Keratinocyte (primary cell): ENCODE results near the gene NELL1. TPM values are rescaled to one million over a fixed set of nuclear protein-coding genes. Genes with fewer than 3 reads are reported as not detected.
A peak's percentile ranks its signal among the peaks of the same experiment; 100 is the strongest.

Experiments used
- DNase-seq: peaks from one replicate; pipeline ENCODE4 v3.0.0-alpha.2; 2011; ENCODE audit warnings: low read depth, missing footprints, low spot score
- FAIRE-seq: peaks from 2 replicates; lab custom pipeline; 2011; peaks lifted over from hg19 to GRCh38; lab: Jason Lieb, UNC
- H2AFZ ChIP-seq: 2 replicates; pipeline ENCODE4 v1.6.0; 2012; ENCODE audit warnings: low read length, control low read depth, inconsistent platforms; ENCODE audit not compliant: control insufficient read depth
- H3K27ac ChIP-seq: 2 replicates; pipeline ENCODE4 v1.5.1; 2011; ENCODE audit warnings: low read length; ENCODE audit not compliant: control insufficient read depth, insufficient read depth
- H3K27me3 ChIP-seq: 3 replicates; pipeline ENCODE4 v1.6.0; 2011; ENCODE audit warnings: low read length; ENCODE audit not compliant: control insufficient read depth, insufficient read depth; ENCODE audit errors: extremely low read depth
- H3K36me3 ChIP-seq, 2 experiments: 2 replicates in 1 of 2; 3 replicates in 1 of 2; pipeline ENCODE4 v1.5.1; 2011; ENCODE audit warnings: low read length in 2 of 2, mild to moderate bottlenecking in 1 of 2; ENCODE audit not compliant: control insufficient read depth in 2 of 2, insufficient read depth in 2 of 2; ENCODE audit errors: extremely low read depth in 1 of 2
- H3K4me1 ChIP-seq: 3 replicates; pipeline ENCODE4 v1.5.1; 2011; ENCODE audit warnings: low read length; ENCODE audit not compliant: control insufficient read depth, insufficient read depth; ENCODE audit errors: extremely low read depth
- H3K4me2 ChIP-seq: 3 replicates; pipeline ENCODE4 v1.6.0; 2011; ENCODE audit warnings: low read depth, low read length; ENCODE audit not compliant: control insufficient read depth, insufficient read depth; ENCODE audit errors: extremely low read depth
- H3K4me3 ChIP-seq, 3 experiments: fragments of 200-600 bp in 1 of 3; sonication (generic) in 1 of 3; 2 replicates in 2 of 3; 3 replicates in 1 of 3; pipeline ENCODE4 v1.5.1; 2011 to 2016; ENCODE audit warnings: low read length in 3 of 3, mild to moderate bottlenecking in 3 of 3, control low read depth in 2 of 3, inconsistent platforms in 1 of 3, low read depth in 1 of 3, mixed read lengths in 1 of 3, mixed run types in 1 of 3, moderate library complexity in 1 of 3; ENCODE audit not compliant: control insufficient read depth in 2 of 3, insufficient read depth in 2 of 3; ENCODE audit errors: extremely low read depth in 1 of 3
- H3K79me2 ChIP-seq: 2 replicates; pipeline ENCODE4 v1.6.0; 2012; ENCODE audit warnings: low read length; ENCODE audit not compliant: control insufficient read depth, insufficient read depth
- H3K9ac ChIP-seq: 3 replicates; pipeline ENCODE4 v1.6.0; 2011; ENCODE audit warnings: low read length; ENCODE audit not compliant: control insufficient read depth, insufficient read depth; ENCODE audit errors: extremely low read depth
- H3K9me1 ChIP-seq: 3 replicates; pipeline ENCODE4 v1.6.0; 2011; ENCODE audit warnings: low read length; ENCODE audit not compliant: control insufficient read depth, insufficient read depth; ENCODE audit errors: extremely low read depth
- H3K9me3 ChIP-seq: 2 replicates; pipeline ENCODE4 v1.5.1; 2012; ENCODE audit warnings: low read depth, low read length; ENCODE audit not compliant: control insufficient read depth
- H4K20me1 ChIP-seq: 3 replicates; pipeline ENCODE4 v1.6.0; 2011; ENCODE audit warnings: low read length; ENCODE audit not compliant: control insufficient read depth, insufficient read depth; ENCODE audit errors: extremely low read depth
- CTCF ChIP-seq, 3 experiments: IDR thresholded peaks in 1 of 3; conservative IDR thresholded peaks in 1 of 3; optimal IDR thresholded peaks in 1 of 3; 2 replicates in 2 of 3; 3 replicates in 1 of 3; pipeline versions ENCODE3 to v1.5.1; 2011; ENCODE audit warnings: low read length in 3 of 3, mild to moderate bottlenecking in 3 of 3, moderate library complexity in 2 of 3, control low read depth in 1 of 3, inconsistent platforms in 1 of 3; ENCODE audit not compliant: insufficient read depth in 2 of 3; ENCODE audit errors: extremely low read depth in 1 of 3
- EZH2 ChIP-seq: IDR thresholded peaks from one replicate; pipeline ENCODE4 v1.6.1; 2012; ENCODE audit warnings: inconsistent platforms, mild to moderate bottlenecking, low read length, moderate library complexity
- dilution Hi-C: fragments of 300-500 bp; cut with MboI; formaldehyde crosslinking; loops from one replicate; pipeline ENCODE4 v1.7.0; 2020; ENCODE audit warnings: low sequenced_read_pairs; ENCODE audit not compliant: extremely low pct_ligation_motif_present
- polyA plus RNA-seq, 5 experiments: library from polyadenylated mRNA; depleted of rRNA in 3 of 5; stranded (reverse) in 3 of 5; stranded (forward) in 1 of 5; unstranded in 1 of 5; fragments of >200 nt; gene quantifications; 1 replicate in 1 of 5; 2 replicates in 3 of 5; 3 replicates in 1 of 5; pipeline versions ENCODE4 v1.2.1 to v1.2.3, GENCODE V29; 2011 to 2012; ENCODE audit warnings: missing spikeins in 2 of 5, low read depth in 1 of 5, low replicate concordance in 1 of 5

Gene NELL1
- polyA plus RNA-seq, 1 donor (not counting 4 experiments of a cell fraction or from before 2014, with no cell fraction given) = not detected

GRCh38 chr11:21142007-21142406 is 472.6 kb downstream of the NELL1 start:
- no peak overlapping the region for H3K9ac ChIP-seq
- no peak overlapping the region for H2AFZ ChIP-seq
- DNase-seq = no peak
- no peaks in the 10 kb centered on the region for H3K79me2 ChIP-seq
- no peaks in the 10 kb centered on the region for H4K20me1 ChIP-seq
- H3K36me3 ChIP-seq = no peaks in the 10 kb centered on the region
- H3K9me1 ChIP-seq = no peaks in the 10 kb centered on the region
- FAIRE-seq = no peak
- no peaks in the 10 kb centered on the region for H3K4me1 ChIP-seq
- no peak overlapping the region for H3K4me3 ChIP-seq
- TF ChIP-seq EZH2 (no peak), CTCF (optimal IDR thresholded peaks at IDR 0.05 in 1 of 3, IDR thresholded peaks at IDR 0.05 in 1 of 3, conservative IDR thresholded peaks at IDR 0.05 in 1 of 3; ENCODE audit: extremely low read depth in 1 of 3, insufficient read depth in 2 of 3, low read length in 3 of 3) (peak; percentile 26 to 50 (median 42))
- H3K27ac ChIP-seq = no peak overlapping the region
- dilution Hi-C loops = no loop called here
- no peaks in the 10 kb centered on the region for H3K9me3 ChIP-seq
- H3K4me2 ChIP-seq = no peak overlapping the region
- H3K27me3 ChIP-seq = no peaks in the 10 kb centered on the region

- H3K36me3 ChIP-seq = no peaks in the 10 kb centered on the region
- DNase-seq (no peak), FAIRE-seq (no peak)
- no peak overlapping the region for H3K4me2 ChIP-seq
- TF ChIP-seq EZH2 (no peak), CTCF (optimal IDR thresholded peaks at IDR 0.05 in 1 of 3, IDR thresholded peaks at IDR 0.05 in 1 of 3, conservative IDR thresholded peaks at IDR 0.05 in 1 of 3; ENCODE audit: extremely low read depth in 1 of 3, insufficient read depth in 2 of 3, low read length in 3 of 3) (no peak)
- dilution Hi-C loops = no loop called here
- no peak overlapping the region for H3K27ac ChIP-seq
- H3K79me2 ChIP-seq = no peaks in the 10 kb centered on the region
- H4K20me1 ChIP-seq = no peaks in the 10 kb centered on the region
- H2AFZ ChIP-seq = no peak overlapping the region
- no peaks in the 10 kb centered on the region for H3K27me3 ChIP-seq
- no peak overlapping the region for H3K9ac ChIP-seq
- H3K4me3 ChIP-seq = no peak overlapping the region
- no peaks in the 10 kb centered on the region for H3K4me1 ChIP-seq
- no peaks in the 10 kb centered on the region for H3K9me3 ChIP-seq
- H3K9me1 ChIP-seq = no peaks in the 10 kb centered on the region
Measured at GRCh38 chr11:21144531-21144930, 475.1 kb downstream of the NELL1 start.
